Nephron progenitor cell (in vitro differentiated cells): Measurements from ENCODE around the gene SLC7A7.

Source experiments
- DNase-seq: peaks from one replicate; pipeline ENCODE4 v3.0.0; 2021
- H3K27ac Mint-ChIP-seq: 2 replicates; pipeline ENCODE4 v1.8.0; 2021; ENCODE audit warnings: mild to moderate bottlenecking, moderate library complexity, mixed read lengths
- H3K27me3 Mint-ChIP-seq: 2 replicates; pipeline ENCODE4 v1.8.0; 2021; ENCODE audit warnings: mild to moderate bottlenecking, low read depth, mixed read lengths; ENCODE audit not compliant: poor library complexity
- H3K36me3 Mint-ChIP-seq: 2 replicates; pipeline ENCODE4 v1.8.0; 2021; ENCODE audit warnings: low read depth, mixed read lengths
- H3K4me1 Mint-ChIP-seq: 2 replicates; pipeline ENCODE4 v1.8.0; 2021; ENCODE audit warnings: mixed read lengths
- H3K4me3 Mint-ChIP-seq: 2 replicates; pipeline ENCODE4 v1.8.0; 2021; ENCODE audit warnings: mild to moderate bottlenecking, moderate library complexity, mixed read lengths
- H3K9me3 Mint-ChIP-seq: 2 replicates; pipeline ENCODE4 v1.8.0; 2021; ENCODE audit warnings: mild to moderate bottlenecking, moderate library complexity, mixed read lengths
- TF ChIP-seq, protein P1 (sequence below): fragments of 200-600 bp; sonication (generic); IDR thresholded peaks from 2 replicates; pipeline ENCODE4 v1.5.0; 2021; ENCODE audit warnings: antibody characterized with exemption

SLC7A7 gene

GRCh38 chr14:22803687-22803974 is 11.6 kb downstream of the SLC7A7 start:
- TF ChIP-seq, protein P1, sequence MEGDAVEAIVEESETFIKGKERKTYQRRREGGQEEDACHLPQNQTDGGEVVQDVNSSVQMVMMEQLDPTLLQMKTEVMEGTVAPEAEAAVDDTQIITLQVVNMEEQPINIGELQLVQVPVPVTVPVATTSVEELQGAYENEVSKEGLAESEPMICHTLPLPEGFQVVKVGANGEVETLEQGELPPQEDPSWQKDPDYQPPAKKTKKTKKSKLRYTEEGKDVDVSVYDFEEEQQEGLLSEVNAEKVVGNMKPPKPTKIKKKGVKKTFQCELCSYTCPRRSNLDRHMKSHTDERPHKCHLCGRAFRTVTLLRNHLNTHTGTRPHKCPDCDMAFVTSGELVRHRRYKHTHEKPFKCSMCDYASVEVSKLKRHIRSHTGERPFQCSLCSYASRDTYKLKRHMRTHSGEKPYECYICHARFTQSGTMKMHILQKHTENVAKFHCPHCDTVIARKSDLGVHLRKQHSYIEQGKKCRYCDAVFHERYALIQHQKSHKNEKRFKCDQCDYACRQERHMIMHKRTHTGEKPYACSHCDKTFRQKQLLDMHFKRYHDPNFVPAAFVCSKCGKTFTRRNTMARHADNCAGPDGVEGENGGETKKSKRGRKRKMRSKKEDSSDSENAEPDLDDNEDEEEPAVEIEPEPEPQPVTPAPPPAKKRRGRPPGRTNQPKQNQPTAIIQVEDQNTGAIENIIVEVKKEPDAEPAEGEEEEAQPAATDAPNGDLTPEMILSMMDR, result no peak
- Mint-ChIP-seq H3K9me3 (no peaks in the 10 kb centered on the region), H3K36me3 (no peaks in the 10 kb centered on the region), H3K4me3 (no peak overlapping the region), H3K27ac (no peak overlapping the region), H3K27me3 (peaks cover 5% of the 10 kb centered on the region), H3K4me1 (peaks cover 12% of the 10 kb centered on the region)
- DNase-seq, result no peak

DNA sequence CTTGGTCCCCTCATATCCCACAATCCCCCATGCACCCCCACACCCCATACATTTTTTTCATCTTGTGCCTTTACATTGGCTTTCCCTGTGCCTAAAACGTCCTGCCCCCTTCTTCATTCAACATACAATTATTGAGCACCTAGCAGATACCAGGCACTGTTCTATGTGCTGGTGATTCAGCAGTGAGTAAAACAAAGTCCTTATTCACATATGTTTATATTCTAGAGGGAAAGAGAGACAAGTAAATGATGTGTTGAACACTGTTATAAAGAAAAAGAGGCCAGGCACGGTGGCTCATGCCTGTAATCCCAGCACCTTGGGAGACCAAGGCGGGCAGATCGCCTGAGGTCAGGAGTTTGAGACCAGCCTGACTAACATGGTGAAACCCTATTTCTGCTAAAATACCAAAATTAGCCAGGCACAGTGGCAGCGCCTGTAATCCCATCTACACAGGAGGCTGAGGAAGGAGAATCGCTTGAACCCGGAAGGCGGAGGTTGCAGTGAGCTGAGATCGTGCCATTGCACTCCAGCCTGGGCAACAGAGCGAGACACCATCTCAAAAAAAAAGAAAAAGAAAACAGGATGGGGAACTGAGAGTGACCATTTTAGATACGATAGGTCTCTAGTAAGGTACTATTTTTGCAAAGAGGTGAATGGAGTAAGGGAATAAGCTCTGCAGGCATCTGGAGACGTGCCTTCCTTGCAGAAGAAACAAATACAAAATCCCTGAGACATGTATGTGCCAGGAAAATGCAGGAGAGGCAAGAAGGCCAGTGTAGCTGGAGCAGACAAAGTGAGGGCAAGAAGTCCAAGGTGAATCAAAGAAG is 12.2 kb downstream of the SLC7A7 start:
- Mint-ChIP-seq H3K4me1 (peaks cover 12% of the 10 kb centered on the region), H3K27me3 (peaks cover 5% of the 10 kb centered on the region), H3K27ac (no peak overlapping the region), H3K4me3 (no peak overlapping the region), H3K36me3 (no peaks in the 10 kb centered on the region), H3K9me3 (no peaks in the 10 kb centered on the region)
- DNase-seq, result no peak
- TF ChIP-seq, protein P1, result no peak

DNA sequence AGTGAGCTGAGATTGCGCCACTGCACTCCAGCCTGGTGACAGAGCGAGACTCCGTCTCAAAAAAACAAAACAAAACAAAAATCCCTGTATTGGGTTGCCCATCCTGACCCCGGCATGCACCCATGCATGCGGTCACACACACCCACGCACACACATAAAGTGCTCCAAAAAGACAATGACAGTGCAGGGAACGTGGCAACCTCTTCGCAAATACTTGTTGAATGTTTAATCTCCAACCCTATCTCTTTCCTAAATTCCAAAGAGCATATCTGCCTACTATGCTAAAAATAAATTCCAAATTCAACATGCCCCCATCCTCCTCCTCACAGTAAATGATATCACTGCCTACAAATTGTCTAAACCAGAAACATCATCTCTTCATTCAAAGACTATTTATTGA is 13.5 kb downstream of the SLC7A7 start:
- H3K27me3 Mint-ChIP-seq, result peaks cover 3% of the 10 kb centered on the region
- no peak for DNase-seq
- H3K9me3 Mint-ChIP-seq, result no peaks in the 10 kb centered on the region
- no peaks in the 10 kb centered on the region for H3K36me3 Mint-ChIP-seq
- TF ChIP-seq, protein P1, result no peak
- peak overlapping the region; percentile 49 for H3K27ac Mint-ChIP-seq
- H3K4me3 Mint-ChIP-seq, result no peak overlapping the region
- H3K4me1 Mint-ChIP-seq, result peaks cover 17% of the 10 kb centered on the region

- Mint-ChIP-seq H3K4me3 (no peak overlapping the region), H3K4me1 (peaks cover 30% of the 10 kb centered on the region), H3K36me3 (no peaks in the 10 kb centered on the region), H3K27ac (no peak overlapping the region), H3K27me3 (peaks cover 3% of the 10 kb centered on the region), H3K9me3 (peaks cover 4% of the 10 kb centered on the region)
- TF ChIP-seq, protein P1, result no peak
- DNase-seq, result no peak
Observed at GRCh38 chr14:22800346-22800745, 14.9 kb downstream of the SLC7A7 start.

GRCh38 chr14:22798528-22798927 is 16.7 kb downstream of the SLC7A7 start:
- H3K9me3 Mint-ChIP-seq, result peaks cover 4% of the 10 kb centered on the region

More at GRCh38 chr14:22798528-22798927, 16.7 kb downstream of the SLC7A7 start:
- no peak overlapping the region for H3K27ac Mint-ChIP-seq
- TF ChIP-seq, protein P1, result no peak
- peaks cover 42% of the 10 kb centered on the region for H3K4me1 Mint-ChIP-seq
- no peak for DNase-seq
- H3K36me3 Mint-ChIP-seq, result no peaks in the 10 kb centered on the region
- peaks cover 3% of the 10 kb centered on the region for H3K27me3 Mint-ChIP-seq
- no peak overlapping the region for H3K4me3 Mint-ChIP-seq
